ENCODE data around the gene OCA2. TPM values are rescaled to one million over a fixed set of nuclear protein-coding genes. Genes with fewer than 3 reads are reported as not detected.

The OCA2 gene
- polyA plus RNA-seq, 1 donor from 2014 or later: 0.97 TPM

GRCh38 chr15:27762471-27762870 is 336.6 kb downstream of the OCA2 start:
- H3F3A ChIP-seq (ENCODE audit: insufficient read depth, low read length, poor library complexity, severe bottlenecking): no peaks in the 10 kb centered on the region
- H3K36me3 ChIP-seq (ENCODE audit: insufficient read depth, low read length): no peaks in the 10 kb centered on the region
- H2AFZ ChIP-seq (ENCODE audit: low read depth, low read length): no peak overlapping the region
- H4K20me1 ChIP-seq (ENCODE audit: insufficient read depth): no peaks in the 10 kb centered on the region
- no peaks in the 10 kb centered on the region for H3K9me2 ChIP-seq (ENCODE audit: insufficient read depth, low read length)
- no peak overlapping the region for H3K4me3 ChIP-seq (ENCODE audit: low read length)
- no peaks in the 10 kb centered on the region for H3K27me3 ChIP-seq (ENCODE audit: insufficient read depth, low read depth, low read length)
- no peak overlapping the region for H3K4me2 ChIP-seq (ENCODE audit: low read length)
- TF ChIP-seq REST (IDR thresholded peaks at IDR 0.05; ENCODE audit: borderline replicate concordance): no peak
- TF ChIP-seq EZH2 (IDR thresholded peaks at IDR 0.05; ENCODE audit: borderline replicate concordance, insufficient read depth, low read length, poor library complexity, severe bottlenecking): no peak
- TF ChIP-seq TAF1 (IDR thresholded peaks at IDR 0.05; ENCODE audit: low read depth): no peak
- TF ChIP-seq EP300 (conservative IDR thresholded peaks at IDR 0.05; ENCODE audit: poor library complexity, severe bottlenecking): no peak
- no peak for TF ChIP-seq POLR2AphosphoS5 (IDR thresholded peaks at IDR 0.05)
- no peak for TF ChIP-seq SMC3 (conservative IDR thresholded peaks at IDR 0.05; ENCODE audit: poor library complexity)
- TF ChIP-seq RAD21 (conservative IDR thresholded peaks at IDR 0.05): no peak
- no peak for TF ChIP-seq MXI1 (conservative IDR thresholded peaks at IDR 0.05; ENCODE audit: poor library complexity, severe bottlenecking)
- TF ChIP-seq CTCF (IDR thresholded peaks at IDR 0.05; ENCODE audit: poor library complexity, severe bottlenecking): no peak
- H3K9me3 ChIP-seq (ENCODE audit: low read length): no peaks in the 10 kb centered on the region
- no peak overlapping the region for H3K9ac ChIP-seq (ENCODE audit: low read length)
- no peak overlapping the region for H3K27ac ChIP-seq (ENCODE audit: low read length)
- H3K79me2 ChIP-seq (replicated peaks; ENCODE audit: insufficient read depth, low read length): no peaks in the 10 kb centered on the region

- H3K9me3 ChIP-seq (ENCODE audit: low read length): no peaks in the 10 kb centered on the region
- H3K27me3 ChIP-seq (ENCODE audit: insufficient read depth, low read depth, low read length): no peaks in the 10 kb centered on the region
- no peaks in the 10 kb centered on the region for H4K20me1 ChIP-seq (ENCODE audit: insufficient read depth)
- H3K9ac ChIP-seq (ENCODE audit: low read length): no peak overlapping the region
- H3K27ac ChIP-seq (ENCODE audit: low read length): no peak overlapping the region
- no peak overlapping the region for H2AFZ ChIP-seq (ENCODE audit: low read depth, low read length)
- no peak for TF ChIP-seq REST (IDR thresholded peaks at IDR 0.05; ENCODE audit: borderline replicate concordance)
- TF ChIP-seq SMC3 (conservative IDR thresholded peaks at IDR 0.05; ENCODE audit: poor library complexity): no peak
- no peak for TF ChIP-seq RAD21 (conservative IDR thresholded peaks at IDR 0.05)
- TF ChIP-seq MXI1 (conservative IDR thresholded peaks at IDR 0.05; ENCODE audit: poor library complexity, severe bottlenecking): no peak
- no peak for TF ChIP-seq EP300 (conservative IDR thresholded peaks at IDR 0.05; ENCODE audit: poor library complexity, severe bottlenecking)
- TF ChIP-seq CTCF (IDR thresholded peaks at IDR 0.05; ENCODE audit: poor library complexity, severe bottlenecking): no peak
- TF ChIP-seq TAF1 (IDR thresholded peaks at IDR 0.05; ENCODE audit: low read depth): no peak
- no peak for TF ChIP-seq EZH2 (IDR thresholded peaks at IDR 0.05; ENCODE audit: borderline replicate concordance, insufficient read depth, low read length, poor library complexity, severe bottlenecking)
- TF ChIP-seq POLR2AphosphoS5 (IDR thresholded peaks at IDR 0.05): no peak
- H3K79me2 ChIP-seq (replicated peaks; ENCODE audit: insufficient read depth, low read length): no peaks in the 10 kb centered on the region
- no peak overlapping the region for H3K4me3 ChIP-seq (ENCODE audit: low read length)
- no peak overlapping the region for H3K4me2 ChIP-seq (ENCODE audit: low read length)
- no peaks in the 10 kb centered on the region for H3K36me3 ChIP-seq (ENCODE audit: insufficient read depth, low read length)
- no peaks in the 10 kb centered on the region for H3K9me2 ChIP-seq (ENCODE audit: insufficient read depth, low read length)
- no peaks in the 10 kb centered on the region for H3F3A ChIP-seq (ENCODE audit: insufficient read depth, low read length, poor library complexity, severe bottlenecking)
These were observed 342.1 kb downstream of the OCA2 start for GRCh38 chr15:27757052-27757451.

All from neural cell (in vitro differentiated cells).